Omental fat pad (tissue), 4 donors: ENCODE measurements around the gene ZFP69. TPM values are rescaled to one million over a fixed set of nuclear protein-coding genes. Genes with fewer than 3 reads are reported as not detected.

Experiments
- ATAC-seq: fragments of 150-250 bp; one replicate; pipeline ENCODE4 v1.9.1; 2016; ENCODE audit warnings: mild to moderate bottlenecking, moderate library complexity; ENCODE audit not compliant: low FRiP score
- DNase-seq: peaks from one replicate; pipeline ENCODE4 v3.0.0-alpha.2; 2019; ENCODE audit warnings: low spot score
- CTCF ChIP-seq, 3 donors: fragments of 450-650 bp; IDR thresholded peaks; one replicate each; pipeline ENCODE4 v1.5.1; 2016 to 2017; ENCODE audit warnings: antibody characterized with exemption in 3 of 3, mild to moderate bottlenecking in 3 of 3, moderate library complexity in 2 of 3
- total RNA-seq, 4 donors: library from RNA; depleted of rRNA; stranded (reverse); fragments of >200 nt; gene quantifications; one replicate each; pipeline ENCODE4 v1.1.0, GENCODE V29; 2016

Gene ZFP69
- total RNA-seq, 4 donors from 2014 or later, result 1.1 to 5.2 (median 2.6) TPM

GRCh38 chr1:40507973-40508372 lies 30.9 kb downstream of the ZFP69 start:
- no peak for TF ChIP-seq CTCF (IDR thresholded peaks at IDR 0.05)
- DNase-seq (no peak), ATAC-seq (no peak)

GRCh38 chr1:40508375-40509341 lies 31.6 kb downstream of the ZFP69 start, which contains the start of gene EXO5:
TSS of gene EXO5 (plus strand) at chr1:40508767. CDS start at chr1:40514545, 5,778 bp downstream.
- DNase-seq (peak; percentile 45), ATAC-seq (peak; percentile 98)
- no peak for TF ChIP-seq CTCF (IDR thresholded peaks at IDR 0.05)

- TF ChIP-seq CTCF (IDR thresholded peaks at IDR 0.05), result no peak
- ATAC-seq (no peak), DNase-seq (no peak)
Observed at GRCh38 chr1:40519517-40519916, 42.4 kb downstream of the ZFP69 start.

GRCh38 chr1:40530735-40531380 lies 53.8 kb downstream of the ZFP69 start:
- peak; percentile 57 for ATAC-seq
- no peak for DNase-seq
- TF ChIP-seq CTCF (IDR thresholded peaks at IDR 0.05), result no peak

GRCh38 chr1:40531381-40532061 lies 54.4 kb downstream of the ZFP69 start, which contains the start of gene ZNF684:
TSS of gene ZNF684 (plus strand) at chr1:40531637. CDS start at chr1:40533167, 1,530 bp downstream.
- DNase-seq (peak; percentile 55), ATAC-seq (peak; percentile 98)
- TF ChIP-seq CTCF (IDR thresholded peaks at IDR 0.05), result no peak

- no peak for ATAC-seq
- no peak for TF ChIP-seq CTCF (IDR thresholded peaks at IDR 0.05)
- DNase-seq, result no peak
Observed at GRCh38 chr1:40532062-40532389, 54.9 kb downstream of the ZFP69 start.
